Measurements from ENCODE around the gene ANKS1B.

DNA sequence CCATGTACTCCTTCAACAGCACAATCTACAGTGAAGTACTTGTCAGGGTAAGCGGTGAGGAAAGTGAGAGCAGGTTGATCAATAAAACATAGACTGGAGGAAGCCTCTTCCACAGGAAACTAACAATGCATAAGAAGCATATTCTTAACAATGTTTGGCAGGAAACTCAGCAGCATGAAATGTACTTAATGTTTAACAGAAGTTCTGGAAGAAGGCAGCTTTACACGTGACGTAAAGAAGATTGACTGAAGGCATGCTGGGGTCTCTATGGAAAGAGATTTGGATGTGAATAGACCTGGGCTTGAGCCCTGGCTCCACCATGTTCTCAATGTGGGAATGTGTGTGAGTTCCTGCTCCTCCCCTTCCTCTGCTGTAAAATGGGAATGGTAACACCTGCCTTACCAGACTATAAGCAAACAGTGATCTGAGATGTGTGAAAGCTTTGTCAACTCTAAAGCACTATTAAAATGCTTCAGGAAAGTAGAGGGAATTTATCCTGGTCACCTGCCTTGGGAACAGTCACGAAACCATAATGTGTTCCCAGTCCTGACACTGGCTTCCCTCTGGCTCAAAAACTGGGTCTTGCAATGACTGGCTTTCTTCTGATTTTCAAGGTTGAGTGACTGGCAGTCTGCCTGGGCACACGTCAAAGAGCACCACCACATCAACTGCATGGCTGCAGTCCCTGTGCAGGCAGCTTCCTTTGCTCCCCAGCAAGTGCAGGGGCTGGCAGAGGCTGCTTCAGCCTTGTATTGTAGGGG is 955.0 kb downstream of the ANKS1B start:
- TF ChIP-seq, protein P1, sequence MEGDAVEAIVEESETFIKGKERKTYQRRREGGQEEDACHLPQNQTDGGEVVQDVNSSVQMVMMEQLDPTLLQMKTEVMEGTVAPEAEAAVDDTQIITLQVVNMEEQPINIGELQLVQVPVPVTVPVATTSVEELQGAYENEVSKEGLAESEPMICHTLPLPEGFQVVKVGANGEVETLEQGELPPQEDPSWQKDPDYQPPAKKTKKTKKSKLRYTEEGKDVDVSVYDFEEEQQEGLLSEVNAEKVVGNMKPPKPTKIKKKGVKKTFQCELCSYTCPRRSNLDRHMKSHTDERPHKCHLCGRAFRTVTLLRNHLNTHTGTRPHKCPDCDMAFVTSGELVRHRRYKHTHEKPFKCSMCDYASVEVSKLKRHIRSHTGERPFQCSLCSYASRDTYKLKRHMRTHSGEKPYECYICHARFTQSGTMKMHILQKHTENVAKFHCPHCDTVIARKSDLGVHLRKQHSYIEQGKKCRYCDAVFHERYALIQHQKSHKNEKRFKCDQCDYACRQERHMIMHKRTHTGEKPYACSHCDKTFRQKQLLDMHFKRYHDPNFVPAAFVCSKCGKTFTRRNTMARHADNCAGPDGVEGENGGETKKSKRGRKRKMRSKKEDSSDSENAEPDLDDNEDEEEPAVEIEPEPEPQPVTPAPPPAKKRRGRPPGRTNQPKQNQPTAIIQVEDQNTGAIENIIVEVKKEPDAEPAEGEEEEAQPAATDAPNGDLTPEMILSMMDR (IDR thresholded peaks at IDR 0.05), result no peak
- no peak for TF ChIP-seq ELF4 (CRISPR knock-in tag; IDR thresholded peaks at IDR 0.05; ENCODE audit: low read depth)
- no peak for TF ChIP-seq NFE2L1 (CRISPR knock-in tag; IDR thresholded peaks at IDR 0.05)
- TF ChIP-seq SMAD3 (CRISPR knock-in tag; IDR thresholded peaks at IDR 0.05; ENCODE audit: borderline replicate concordance), result no peak
- TF ChIP-seq CREB1 (CRISPR knock-in tag; IDR thresholded peaks at IDR 0.05), result no peak
- no peak for TF ChIP-seq TP53 (CRISPR knock-in tag; IDR thresholded peaks at IDR 0.05)
- no peak for TF ChIP-seq ETV6 (CRISPR knock-in tag; IDR thresholded peaks at IDR 0.05)
- TF ChIP-seq SP1 (CRISPR knock-in tag; conservative IDR thresholded peaks at IDR 0.05), result no peak
- no peak for TF ChIP-seq GABPB1 (CRISPR knock-in tag; IDR thresholded peaks at IDR 0.05)
- TF ChIP-seq ARID4B (CRISPR knock-in tag; IDR thresholded peaks at IDR 0.05; ENCODE audit: borderline replicate concordance), result no peak
- TF ChIP-seq MAX (CRISPR knock-in tag; IDR thresholded peaks at IDR 0.05), result no peak
- TF ChIP-seq, protein P2, sequence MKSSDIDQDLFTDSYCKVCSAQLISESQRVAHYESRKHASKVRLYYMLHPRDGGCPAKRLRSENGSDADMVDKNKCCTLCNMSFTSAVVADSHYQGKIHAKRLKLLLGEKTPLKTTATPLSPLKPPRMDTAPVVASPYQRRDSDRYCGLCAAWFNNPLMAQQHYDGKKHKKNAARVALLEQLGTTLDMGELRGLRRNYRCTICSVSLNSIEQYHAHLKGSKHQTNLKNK (CRISPR knock-in tag; IDR thresholded peaks at IDR 0.05), result no peak
